Astrocyte (in vitro differentiated cells and primary cell): Measurements from ENCODE around the gene OR2AE1. TPM values are rescaled to one million over a fixed set of nuclear protein-coding genes. Genes with fewer than 3 reads are reported as not detected.
"Not testable (repeated sequence)": the region's sequence is repeated elsewhere in the genome, so short reads cannot be mapped to it uniquely, and the experiment has no call there.

ENCODE experiments used
- DNase-seq: peaks from one replicate; pipeline ENCODE4 v3.0.0-alpha.2; 2010; ENCODE audit warnings: low read depth
- FAIRE-seq: peaks from 2 replicates; lab custom pipeline; 2011; peaks lifted over from hg19 to GRCh38; lab: Jason Lieb, UNC
- H2AFZ ChIP-seq: 2 replicates; pipeline ENCODE4 v1.6.0; 2012; ENCODE audit warnings: low read depth, low read length, inconsistent platforms
- H3K27ac ChIP-seq: 2 replicates; pipeline ENCODE4 v1.5.1; 2011; ENCODE audit warnings: low read depth, low read length, inconsistent platforms
- H3K27me3 ChIP-seq: 2 replicates; pipeline ENCODE4 v1.6.0; 2011; ENCODE audit warnings: low read length, inconsistent platforms; ENCODE audit not compliant: insufficient read depth
- H3K36me3 ChIP-seq: 2 replicates; pipeline ENCODE4 v1.5.1; 2011; ENCODE audit warnings: low read length, inconsistent platforms; ENCODE audit not compliant: insufficient read depth
- H3K4me1 ChIP-seq: 2 replicates; pipeline ENCODE4 v1.5.1; 2011; ENCODE audit warnings: low read length, inconsistent platforms; ENCODE audit not compliant: insufficient read depth
- H3K4me2 ChIP-seq: 2 replicates; pipeline ENCODE4 v1.6.0; 2012; ENCODE audit warnings: low read length, inconsistent platforms
- H3K4me3 ChIP-seq: 2 replicates; pipeline ENCODE4 v1.5.1; 2011; ENCODE audit warnings: low read depth, mild to moderate bottlenecking, low read length, inconsistent platforms; ENCODE audit not compliant: insufficient read depth
- H3K79me2 ChIP-seq: 2 replicates; pipeline ENCODE4 v1.6.0; 2012; ENCODE audit warnings: mild to moderate bottlenecking, low read length, inconsistent platforms; ENCODE audit not compliant: insufficient read depth
- H3K9ac ChIP-seq: 2 replicates; pipeline ENCODE4 v1.6.0; 2012; ENCODE audit warnings: mild to moderate bottlenecking, low read length, inconsistent platforms
- H3K9me3 ChIP-seq: 2 replicates; pipeline ENCODE4 v1.5.1; 2012; ENCODE audit warnings: low read depth, mild to moderate bottlenecking, low read length, inconsistent platforms; ENCODE audit not compliant: insufficient read depth
- H4K20me1 ChIP-seq: 2 replicates; pipeline ENCODE4 v1.6.0; 2012; ENCODE audit warnings: low read length, inconsistent platforms; ENCODE audit not compliant: insufficient read depth
- H3K27ac Mint-ChIP-seq: one replicate; pipeline ENCODE4 v1.8.0; 2021; ENCODE audit warnings: mild to moderate bottlenecking, mixed read lengths; ENCODE audit not compliant: unreplicated experiment
- H3K27me3 Mint-ChIP-seq: one replicate; pipeline ENCODE4 v1.8.0; 2021; ENCODE audit warnings: low read depth, mixed read lengths; ENCODE audit not compliant: unreplicated experiment
- H3K36me3 Mint-ChIP-seq: one replicate; pipeline ENCODE4 v1.8.0; 2021; ENCODE audit warnings: low read depth, mixed read lengths; ENCODE audit not compliant: unreplicated experiment
- H3K4me1 Mint-ChIP-seq: one replicate; pipeline ENCODE4 v1.8.0; 2021; ENCODE audit warnings: low read depth, mixed read lengths; ENCODE audit not compliant: unreplicated experiment
- H3K4me3 Mint-ChIP-seq: one replicate; pipeline ENCODE4 v1.8.0; 2021; ENCODE audit warnings: mild to moderate bottlenecking, moderate library complexity, mixed read lengths; ENCODE audit not compliant: unreplicated experiment
- H3K9me3 Mint-ChIP-seq: one replicate; pipeline ENCODE4 v1.8.0; 2021; ENCODE audit warnings: mild to moderate bottlenecking, mixed read lengths; ENCODE audit not compliant: unreplicated experiment
- EZH2 ChIP-seq: IDR thresholded peaks from 2 replicates; pipeline ENCODE4 v1.6.1; 2012; ENCODE audit warnings: mild to moderate bottlenecking, low read length, inconsistent platforms; ENCODE audit not compliant: insufficient read depth
- total RNA-seq: library from RNA; stranded (reverse); gene quantifications from 2 replicates; pipeline ENCODE4 v1.2.1, GENCODE V29; 2021
- TF ChIP-seq, protein P1 (sequence below): IDR thresholded peaks from 2 replicates; pipeline ENCODE4 v1.5.1; 2011; ENCODE audit warnings: low read depth, mild to moderate bottlenecking, inconsistent platforms, low read length, moderate library complexity; ENCODE audit not compliant: insufficient read depth

The OR2AE1 gene
- total RNA-seq, 1 donor from 2014 or later: not detected

DNA sequence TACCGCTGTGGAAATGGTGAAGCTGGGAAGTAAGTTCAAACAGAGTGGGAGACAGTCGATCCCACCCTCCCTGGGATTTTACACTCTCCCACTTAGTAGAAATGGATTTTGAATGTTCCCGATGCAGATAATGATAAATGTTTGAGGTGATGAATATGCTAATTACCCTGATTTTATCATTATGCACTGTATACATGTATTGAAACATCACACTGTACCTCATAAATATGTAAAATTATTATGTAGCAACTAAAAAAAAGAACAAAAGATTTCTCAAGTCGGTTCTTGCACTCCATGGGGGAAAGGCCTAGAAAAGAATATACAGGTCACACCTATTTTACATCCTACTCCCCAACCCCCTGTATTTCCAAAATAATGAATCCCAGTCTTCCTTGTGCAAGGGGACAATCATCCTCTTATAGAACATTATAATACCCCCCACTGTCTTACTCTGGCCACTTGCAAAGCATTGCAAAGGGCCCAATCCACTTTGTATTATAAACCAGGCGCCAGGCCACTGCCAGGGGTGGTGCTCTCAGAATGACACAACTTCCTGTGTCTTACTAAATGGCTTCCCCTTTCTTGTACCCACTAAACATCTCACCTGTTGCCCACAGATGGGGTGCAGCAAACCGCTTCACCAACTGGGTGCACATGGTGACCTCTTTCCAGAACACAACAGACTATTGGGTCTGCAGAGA lies 20.6 kb upstream of the OR2AE1 start:
- Histone ChIP-seq H3K4me1 (no peaks in the 10 kb centered on the region), H2AFZ (no peak overlapping the region), H3K9ac (no peak overlapping the region), H3K27me3 (no peaks in the 10 kb centered on the region), H3K4me3 (no peak overlapping the region), H3K27ac (no peak overlapping the region), H4K20me1 (peaks cover 5% of the 10 kb centered on the region), H3K36me3 (peaks cover 21% of the 10 kb centered on the region), H3K4me2 (no peak overlapping the region), H3K79me2 (no peaks in the 10 kb centered on the region), H3K9me3 (no peaks in the 10 kb centered on the region)
- H3K27me3 Mint-ChIP-seq: no peaks in the 10 kb centered on the region
- no peak for TF ChIP-seq EZH2
- TF ChIP-seq, protein P1, sequence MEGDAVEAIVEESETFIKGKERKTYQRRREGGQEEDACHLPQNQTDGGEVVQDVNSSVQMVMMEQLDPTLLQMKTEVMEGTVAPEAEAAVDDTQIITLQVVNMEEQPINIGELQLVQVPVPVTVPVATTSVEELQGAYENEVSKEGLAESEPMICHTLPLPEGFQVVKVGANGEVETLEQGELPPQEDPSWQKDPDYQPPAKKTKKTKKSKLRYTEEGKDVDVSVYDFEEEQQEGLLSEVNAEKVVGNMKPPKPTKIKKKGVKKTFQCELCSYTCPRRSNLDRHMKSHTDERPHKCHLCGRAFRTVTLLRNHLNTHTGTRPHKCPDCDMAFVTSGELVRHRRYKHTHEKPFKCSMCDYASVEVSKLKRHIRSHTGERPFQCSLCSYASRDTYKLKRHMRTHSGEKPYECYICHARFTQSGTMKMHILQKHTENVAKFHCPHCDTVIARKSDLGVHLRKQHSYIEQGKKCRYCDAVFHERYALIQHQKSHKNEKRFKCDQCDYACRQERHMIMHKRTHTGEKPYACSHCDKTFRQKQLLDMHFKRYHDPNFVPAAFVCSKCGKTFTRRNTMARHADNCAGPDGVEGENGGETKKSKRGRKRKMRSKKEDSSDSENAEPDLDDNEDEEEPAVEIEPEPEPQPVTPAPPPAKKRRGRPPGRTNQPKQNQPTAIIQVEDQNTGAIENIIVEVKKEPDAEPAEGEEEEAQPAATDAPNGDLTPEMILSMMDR: no peak
- DNase-seq (no peak), FAIRE-seq (no peak)
- H3K27ac Mint-ChIP-seq: no peak overlapping the region
- H3K4me3 Mint-ChIP-seq: no peak overlapping the region
- H3K9me3 Mint-ChIP-seq: peaks cover 3% of the 10 kb centered on the region
- no peaks in the 10 kb centered on the region for H3K36me3 Mint-ChIP-seq
- no peaks in the 10 kb centered on the region for H3K4me1 Mint-ChIP-seq

DNA sequence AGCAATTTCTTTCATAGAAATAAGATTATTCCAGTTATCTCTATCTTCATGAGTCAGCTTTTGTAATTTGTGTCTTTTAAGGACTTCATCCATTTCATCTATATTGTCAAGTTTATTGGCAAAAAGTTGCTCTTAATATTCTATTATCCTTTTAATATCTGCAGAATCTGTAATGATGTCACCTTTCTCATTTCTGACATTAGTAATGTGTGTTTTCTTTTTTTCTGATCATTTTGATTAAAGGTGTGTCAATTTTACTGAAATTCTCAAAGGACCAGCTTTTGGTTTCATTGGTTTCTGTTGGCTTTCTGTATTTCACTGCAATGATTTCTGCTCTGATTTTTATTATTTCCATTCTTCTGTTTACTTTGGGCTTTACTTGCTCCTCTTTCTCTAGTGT lies 17.9 kb upstream of the OR2AE1 start:
- TF ChIP-seq, protein P1: no peak
- no peak for TF ChIP-seq EZH2
- H3K27ac ChIP-seq: no peak overlapping the region
- Mint-ChIP-seq H3K36me3 (no peaks in the 10 kb centered on the region), H3K27me3 (peaks cover 5% of the 10 kb centered on the region), H3K27ac (no peak overlapping the region), H3K9me3 (peaks cover 8% of the 10 kb centered on the region), H3K4me1 (no peaks in the 10 kb centered on the region), H3K4me3 (no peak overlapping the region)
- no peaks in the 10 kb centered on the region for H3K27me3 ChIP-seq
- no peaks in the 10 kb centered on the region for H3K9me3 ChIP-seq
- no peak for DNase-seq
- FAIRE-seq: no peak
- H3K9ac ChIP-seq: no peak overlapping the region
- no peaks in the 10 kb centered on the region for H3K4me1 ChIP-seq
- H3K4me2 ChIP-seq: no peak overlapping the region
- peaks cover 9% of the 10 kb centered on the region for H4K20me1 ChIP-seq
- no peak overlapping the region for H3K4me3 ChIP-seq
- H2AFZ ChIP-seq: no peak overlapping the region
- peaks cover 5% of the 10 kb centered on the region for H3K36me3 ChIP-seq
- no peaks in the 10 kb centered on the region for H3K79me2 ChIP-seq

DNA sequence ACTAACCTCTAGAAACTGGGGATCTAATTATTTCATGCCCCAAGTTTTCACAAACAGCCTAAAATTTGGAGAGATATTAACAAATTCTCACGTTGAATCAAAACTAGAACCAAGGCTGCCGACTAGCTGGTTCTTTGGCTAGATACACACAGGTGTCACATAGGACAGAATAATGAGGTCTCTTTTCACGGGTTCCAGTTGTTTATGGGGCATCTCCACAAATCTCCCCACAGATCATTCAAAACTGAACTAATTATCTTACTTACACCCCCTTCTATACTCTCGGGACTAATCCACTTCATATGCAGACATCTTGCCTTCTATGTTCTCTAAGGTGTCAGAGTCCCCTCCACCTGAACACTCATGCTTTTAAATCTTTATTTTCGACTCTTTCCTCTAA lies 16.4 kb upstream of the OR2AE1 start:
- no peaks in the 10 kb centered on the region for H3K36me3 Mint-ChIP-seq
- Histone ChIP-seq H4K20me1 (peaks cover 4% of the 10 kb centered on the region), H3K4me2 (no peak overlapping the region), H3K4me3 (no peak overlapping the region), H3K79me2 (no peaks in the 10 kb centered on the region), H3K9ac (no peak overlapping the region), H3K36me3 (peaks cover 2% of the 10 kb centered on the region), H3K27ac (no peak overlapping the region), H2AFZ (no peak overlapping the region), H3K27me3 (no peaks in the 10 kb centered on the region), H3K9me3 (no peaks in the 10 kb centered on the region), H3K4me1 (no peaks in the 10 kb centered on the region)
- no peak overlapping the region for H3K4me3 Mint-ChIP-seq
- TF ChIP-seq EZH2: no peak
- FAIRE-seq (no peak), DNase-seq (no peak)
- H3K27me3 Mint-ChIP-seq: peaks cover 5% of the 10 kb centered on the region
- peaks cover 13% of the 10 kb centered on the region for H3K9me3 Mint-ChIP-seq
- no peak overlapping the region for H3K27ac Mint-ChIP-seq
- H3K4me1 Mint-ChIP-seq: no peaks in the 10 kb centered on the region

DNA sequence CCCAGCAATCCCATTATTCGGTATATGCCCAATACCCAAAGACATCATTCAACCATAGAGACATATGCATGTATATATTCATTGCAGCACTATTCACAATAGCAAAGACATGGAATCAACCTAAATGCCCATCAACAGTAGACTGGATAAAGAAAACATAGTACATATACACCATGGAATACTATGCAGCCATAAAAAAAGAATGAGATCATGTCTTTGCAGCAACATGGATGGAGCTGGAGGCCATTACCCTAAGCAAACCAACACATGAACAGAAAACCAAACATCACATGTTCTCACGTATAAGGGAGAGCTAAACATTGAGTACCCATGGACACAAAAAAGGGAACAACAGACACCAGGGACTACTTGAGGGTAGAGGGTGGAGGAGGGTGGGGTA lies 13.5 kb upstream of the OR2AE1 start:
- not testable (repeated sequence) for H3K4me1 ChIP-seq, H3K27me3 Mint-ChIP-seq, H3K9me3 ChIP-seq, H3K27ac Mint-ChIP-seq, H3K36me3 ChIP-seq, H3K79me2 ChIP-seq, DNase-seq, H3K27ac ChIP-seq, H3K4me3 ChIP-seq, H3K9ac ChIP-seq, H2AFZ ChIP-seq, H3K4me3 Mint-ChIP-seq, H4K20me1 ChIP-seq, H3K9me3 Mint-ChIP-seq, FAIRE-seq, H3K36me3 Mint-ChIP-seq, H3K27me3 ChIP-seq, H3K4me2 ChIP-seq, H3K4me1 Mint-ChIP-seq

DNA sequence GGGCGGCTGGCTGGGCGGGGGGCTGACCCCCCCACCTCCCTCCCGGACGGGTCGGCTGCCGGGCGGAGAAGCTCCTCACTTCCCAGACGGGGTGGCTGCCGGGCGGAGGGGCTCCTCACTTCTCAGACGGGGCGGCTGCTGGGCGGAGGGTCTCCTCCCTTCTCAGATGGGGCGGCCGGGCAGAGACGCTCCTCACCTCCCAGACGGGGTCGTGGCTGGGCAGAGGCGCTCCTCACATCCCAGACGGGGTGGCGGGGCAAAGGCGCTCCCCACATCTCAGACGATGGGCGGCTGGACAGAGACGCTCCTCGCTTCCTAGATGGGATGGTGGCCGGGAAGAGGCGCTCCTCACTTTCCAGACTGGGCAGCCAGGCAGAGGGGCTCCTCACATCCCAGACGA lies 11.5 kb upstream of the OR2AE1 start:
- H3K9me3 Mint-ChIP-seq: peaks cover 12% of the 10 kb centered on the region
- not testable (repeated sequence) for H3K27me3 ChIP-seq

More for the DNA sequence above, 11.5 kb upstream of the OR2AE1 start:
- not testable (repeated sequence) for H3K4me1 Mint-ChIP-seq, H2AFZ ChIP-seq, H3K4me3 Mint-ChIP-seq, H3K9me3 ChIP-seq, H3K79me2 ChIP-seq, H3K4me3 ChIP-seq, H3K4me2 ChIP-seq, H3K9ac ChIP-seq, H3K4me1 ChIP-seq, H3K27ac ChIP-seq, H3K27me3 Mint-ChIP-seq, FAIRE-seq, H3K36me3 Mint-ChIP-seq, H3K36me3 ChIP-seq, H4K20me1 ChIP-seq, DNase-seq, H3K27ac Mint-ChIP-seq
